ENCODE results near the gene CNPY4. TPM values are rescaled to one million over a fixed set of nuclear protein-coding genes. Genes with fewer than 3 reads are reported as not detected.

Gene CNPY4
- total RNA-seq, 1 donor from 2014 or later = 21.1 TPM

GRCh38 chr7:100089458-100090196, 29.8 kb upstream of the CNPY4 start:
- intact Hi-C loops (cut with DNase I) = loop anchor here (5.0 kb wide), 1 partner anchor 1518 kb away; no protein-coding TSS in a partner anchor
- DNase-seq (ENCODE audit: low spot score) (no peak), ATAC-seq (no peak)

GRCh38 chr7:100090527-100091410, 28.7 kb upstream of the CNPY4 start:
- intact Hi-C loops (cut with DNase I) = no loop called here
- DNase-seq (ENCODE audit: low spot score) = no peak
- ATAC-seq = no peak

- intact Hi-C loops (cut with DNase I) = no loop called here
- ATAC-seq = no peak
- DNase-seq (ENCODE audit: low spot score) = no peak
These were observed 27.8 kb upstream of the CNPY4 start for GRCh38 chr7:100091411-100092181.

- ATAC-seq (no peak), DNase-seq (ENCODE audit: low spot score) (no peak)
- intact Hi-C loops (cut with DNase I) = no loop called here
These were observed 26.4 kb upstream of the CNPY4 start for GRCh38 chr7:100093054-100093453.

GRCh38 chr7:100093498-100093897, 25.9 kb upstream of the CNPY4 start:
- DNase-seq (ENCODE audit: low spot score) (no peak), ATAC-seq (no peak)
- intact Hi-C loops (cut with DNase I) = no loop called here

GRCh38 chr7:100093925-100094486, 25.4 kb upstream of the CNPY4 start:
- intact Hi-C loops (cut with DNase I) = no loop called here
- ATAC-seq (no peak), DNase-seq (ENCODE audit: low spot score) (no peak)

GRCh38 chr7:100095289-100095688, 24.1 kb upstream of the CNPY4 start:
- intact Hi-C loops (cut with DNase I) = no loop called here
- no peak for DNase-seq (ENCODE audit: low spot score)
- no peak for ATAC-seq

- DNase-seq (ENCODE audit: low spot score) (no peak), ATAC-seq (no peak)
- intact Hi-C loops (cut with DNase I) = no loop called here
These were observed 23.7 kb upstream of the CNPY4 start for GRCh38 chr7:100095704-100096103.

- ATAC-seq (no peak), DNase-seq (ENCODE audit: low spot score) (no peak)
- intact Hi-C loops (cut with DNase I) = no loop called here
These were observed 20.5 kb upstream of the CNPY4 start for GRCh38 chr7:100098913-100099312.

GRCh38 chr7:100099452-100099851, 20.0 kb upstream of the CNPY4 start:
- no peak for ATAC-seq
- intact Hi-C loops (cut with DNase I) = no loop called here
- DNase-seq (ENCODE audit: low spot score) = no peak

GRCh38 chr7:100100420-100101015, 18.9 kb upstream of the CNPY4 start:
- intact Hi-C loops (cut with DNase I) = no loop called here
- ATAC-seq = peak; percentile 92
- DNase-seq (ENCODE audit: low spot score) = peak; percentile 94

- intact Hi-C loops (cut with DNase I) = no loop called here
- peak; percentile 97 for ATAC-seq
- peak; percentile 99 for DNase-seq (ENCODE audit: low spot score)
These were observed 18.2 kb upstream of the CNPY4 start, which contains the start of the genes AP4M1 and MCM7 for GRCh38 chr7:100101016-100101862. Gene AP4M1 (plus strand): TSS chr7:100101643. CDS start chr7:100101715, 72 bp downstream. Gene MCM7 (minus strand): TSS chr7:100101397. CDS start chr7:100101294, 103 bp downstream.

- no peak for DNase-seq (ENCODE audit: low spot score)
- intact Hi-C loops (cut with DNase I) = no loop called here
- no peak for ATAC-seq
These were observed 16.2 kb upstream of the CNPY4 start for GRCh38 chr7:100102950-100103840.

- DNase-seq (ENCODE audit: low spot score) (no peak), ATAC-seq (no peak)
- intact Hi-C loops (cut with DNase I) = no loop called here
These were observed 13.9 kb upstream of the CNPY4 start for GRCh38 chr7:100105534-100105933.

GRCh38 chr7:100106633-100107032, 12.8 kb upstream of the CNPY4 start:
- no peak for ATAC-seq

GRCh38 chr7:100107125-100107737, 12.2 kb upstream of the CNPY4 start:
- ATAC-seq = peak; percentile 3

More at GRCh38 chr7:100106633-100107032, 12.8 kb upstream of the CNPY4 start:
- intact Hi-C loops (cut with DNase I) = no loop called here
- DNase-seq (ENCODE audit: low spot score) = no peak

More at GRCh38 chr7:100107125-100107737, 12.2 kb upstream of the CNPY4 start:
- no peak for DNase-seq (ENCODE audit: low spot score)
- intact Hi-C loops (cut with DNase I) = no loop called here

Data from sciatic nerve (tissue), 2 donors.